ENCODE results near the gene NKIRAS1.

Gene NKIRAS1

GRCh38 chr3:23916886-23917678 is at the start of gene NKIRAS1, which contains the start of gene RPL15:
TSS of gene NKIRAS1 (minus strand) at chr3:23916990. CDS start at chr3:23910904, 6,086 bp downstream.
TSS of gene RPL15 (plus strand) at chr3:23917132. CDS start at chr3:23917860, 728 bp downstream.
- peak; percentile 93 to 94 for DNase-seq (ENCODE audit: extremely low read depth in 1 of 2, low read depth in 1 of 2)

DNA sequence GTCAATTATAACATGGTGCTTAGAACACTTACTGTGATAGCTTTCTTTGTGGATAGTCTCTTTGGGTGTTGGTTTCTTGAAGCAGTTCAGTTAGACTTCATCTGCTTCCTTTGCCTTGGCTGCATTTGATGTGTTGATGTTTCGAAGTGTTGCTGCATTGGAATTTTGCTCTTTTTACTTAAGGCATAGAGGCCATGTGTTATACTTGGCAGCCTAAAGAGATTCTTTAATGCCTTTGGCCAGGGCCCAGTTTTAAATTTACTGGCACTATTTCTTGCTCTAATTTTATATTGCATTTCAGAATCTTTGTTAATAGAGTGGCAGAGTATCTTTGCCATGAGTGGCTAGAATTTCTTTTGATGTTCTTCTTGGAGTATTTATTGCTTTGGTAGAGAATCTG is 49.5 kb upstream of the NKIRAS1 start:
- DNase-seq (ENCODE audit: extremely low read depth in 1 of 2, low read depth in 1 of 2) = no peak

DNA sequence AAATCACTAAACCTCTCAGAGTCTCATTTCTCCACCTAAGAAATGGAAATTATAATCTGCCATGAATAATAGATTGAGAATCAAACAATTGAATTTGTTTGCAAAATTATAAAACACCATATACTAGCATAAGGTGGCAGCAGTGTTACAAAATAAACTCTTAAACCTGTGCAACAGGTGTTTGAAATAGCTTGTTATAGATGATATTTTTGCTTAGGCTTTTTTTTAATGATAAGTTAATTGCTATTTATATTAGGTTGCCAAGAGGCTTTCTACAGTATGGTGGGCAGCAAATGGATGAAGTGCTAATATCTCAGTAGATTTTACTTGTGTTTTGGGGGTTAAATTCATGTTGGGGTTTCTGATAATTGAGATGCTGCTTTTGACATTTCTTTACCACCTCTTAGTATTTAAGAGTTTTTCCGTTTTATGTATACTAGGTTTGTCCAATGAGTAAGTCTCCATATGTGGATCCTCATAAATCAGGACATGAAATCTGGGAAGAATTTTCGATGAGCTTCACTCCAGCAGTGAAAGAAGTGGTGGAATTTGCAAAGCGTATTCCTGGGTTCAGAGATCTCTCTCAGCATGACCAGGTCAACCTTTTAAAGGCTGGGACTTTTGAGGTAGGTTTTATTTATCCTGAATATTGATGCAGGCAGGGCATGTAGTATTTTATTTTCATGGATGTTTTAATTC is 47.9 kb upstream of the NKIRAS1 start:
- no peak for DNase-seq (ENCODE audit: extremely low read depth in 1 of 2, low read depth in 1 of 2)

DNA sequence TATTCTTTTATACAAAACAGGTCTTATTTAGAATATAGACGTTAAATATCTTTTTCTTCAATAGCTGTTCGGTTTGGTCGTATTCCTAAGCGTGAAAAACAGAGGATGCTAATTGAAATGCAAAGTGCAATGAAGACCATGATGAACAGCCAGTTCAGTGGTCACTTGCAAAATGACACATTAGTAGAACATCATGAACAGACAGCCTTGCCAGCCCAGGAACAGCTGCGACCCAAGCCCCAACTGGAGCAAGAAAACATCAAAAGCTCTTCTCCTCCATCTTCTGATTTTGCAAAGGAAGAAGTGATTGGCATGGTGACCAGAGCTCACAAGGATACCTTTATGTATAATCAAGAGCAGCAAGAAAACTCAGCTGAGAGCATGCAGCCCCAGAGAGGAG is 45.1 kb upstream of the NKIRAS1 start:
- DNase-seq (ENCODE audit: extremely low read depth in 1 of 2, low read depth in 1 of 2) = no peak

- DNase-seq (ENCODE audit: extremely low read depth in 1 of 2, low read depth in 1 of 2) = no peak
Observed at GRCh38 chr3:23961066-23961465, 44.3 kb upstream of the NKIRAS1 start.

DNA sequence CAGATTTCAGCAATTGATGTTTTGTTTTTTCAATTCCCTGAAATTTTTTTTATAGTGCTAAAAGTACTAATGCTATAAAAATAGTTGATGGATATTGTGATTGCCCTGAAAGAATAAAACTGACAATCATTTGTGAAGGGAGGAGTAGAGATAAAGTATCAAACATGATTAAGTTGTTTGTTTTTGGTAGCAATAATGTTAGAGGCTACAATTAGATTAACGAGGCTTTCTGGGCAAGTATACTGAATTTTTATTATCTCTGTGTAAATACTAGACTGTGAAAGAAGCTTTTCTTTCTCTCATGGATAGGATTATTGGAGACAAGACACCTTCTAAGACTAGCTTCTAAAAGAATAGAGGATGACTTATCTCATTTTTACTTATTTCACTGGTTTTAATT is 43.9 kb upstream of the NKIRAS1 start:
- DNase-seq (ENCODE audit: extremely low read depth in 1 of 2, low read depth in 1 of 2) = no peak

DNA sequence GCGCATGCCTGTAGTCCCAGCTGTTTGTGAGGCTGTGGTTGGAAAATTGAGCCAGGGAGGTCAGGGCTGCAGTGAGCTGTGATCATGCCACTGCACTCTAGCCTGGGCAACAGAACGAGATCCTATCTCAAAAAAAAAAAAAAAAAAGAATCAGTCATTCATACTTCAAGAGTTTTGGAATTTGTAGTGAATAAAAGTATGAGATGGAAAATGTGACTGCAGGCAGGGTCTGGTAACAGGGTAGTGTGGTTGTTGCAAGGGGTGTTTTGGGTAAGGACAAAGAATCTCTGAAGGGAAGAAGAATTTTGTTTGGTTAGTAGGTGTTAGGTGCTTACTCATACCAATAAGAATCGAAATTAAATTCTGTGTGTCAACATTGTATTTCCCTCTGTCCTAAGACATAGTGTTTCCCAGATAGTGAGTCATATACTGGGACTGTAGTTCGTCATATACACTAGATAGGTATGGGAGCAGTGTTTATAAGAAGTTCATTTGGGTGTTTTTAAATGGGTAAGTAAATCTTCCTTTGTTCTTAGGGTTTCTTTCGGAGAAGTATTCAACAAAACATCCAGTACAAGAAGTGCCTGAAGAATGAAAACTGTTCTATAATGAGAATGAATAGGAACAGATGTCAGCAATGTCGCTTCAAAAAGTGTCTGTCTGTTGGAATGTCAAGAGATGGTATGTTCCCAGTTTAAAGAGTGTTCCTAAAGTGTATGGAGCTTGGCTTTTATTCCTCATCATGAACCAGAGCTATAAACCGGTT is 42.5 kb upstream of the NKIRAS1 start:
- DNase-seq (ENCODE audit: extremely low read depth in 1 of 2, low read depth in 1 of 2) = no peak

DNA sequence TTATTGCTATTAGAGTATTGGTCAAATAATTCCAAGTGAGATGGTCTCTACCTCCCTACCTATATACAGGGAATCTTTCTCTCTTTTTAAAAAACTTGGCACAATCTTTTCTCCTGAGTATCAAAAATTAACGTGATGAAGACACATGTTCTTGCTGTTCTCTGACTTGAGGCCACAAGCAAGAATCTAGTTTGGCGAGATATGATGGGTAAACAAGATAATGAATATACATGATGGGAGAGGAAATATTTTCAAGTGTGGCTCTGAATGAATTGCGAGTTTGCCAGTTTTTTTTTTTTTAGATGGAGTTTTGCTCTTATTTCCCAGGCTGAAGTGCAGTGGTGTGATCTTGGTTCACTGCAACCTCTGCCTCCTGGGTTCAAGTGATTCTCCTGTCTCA is 39.9 kb upstream of the NKIRAS1 start:
- DNase-seq (ENCODE audit: extremely low read depth in 1 of 2, low read depth in 1 of 2) = no peak

- no peak for DNase-seq (ENCODE audit: extremely low read depth in 1 of 2, low read depth in 1 of 2)
Observed at GRCh38 chr3:23954144-23954543, 37.4 kb upstream of the NKIRAS1 start.

GRCh38 chr3:23953523-23953922 is 36.7 kb upstream of the NKIRAS1 start:
- DNase-seq (ENCODE audit: extremely low read depth in 1 of 2, low read depth in 1 of 2) = no peak

GRCh38 chr3:23952646-23953045 is 35.9 kb upstream of the NKIRAS1 start:
- no peak for DNase-seq (ENCODE audit: extremely low read depth in 1 of 2, low read depth in 1 of 2)

DNA sequence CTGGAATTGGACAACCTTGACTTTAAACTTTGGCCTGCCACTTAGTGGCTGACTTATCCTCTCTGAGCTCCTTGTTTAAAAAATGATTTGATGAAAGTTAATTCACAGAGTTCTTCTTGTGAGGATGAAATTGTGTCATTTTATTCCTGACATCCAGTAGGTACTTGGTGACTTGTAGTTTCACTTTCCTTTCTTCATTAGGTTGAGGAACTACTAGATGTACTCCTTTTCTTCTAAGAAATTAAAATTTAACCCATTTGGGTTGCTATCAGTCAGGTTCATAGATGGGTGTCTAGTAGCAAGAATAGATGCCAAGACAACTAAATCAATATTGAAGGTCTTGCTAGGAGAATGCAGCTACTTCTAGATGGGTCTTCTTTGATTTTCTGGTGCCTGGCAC is 33.5 kb upstream of the NKIRAS1 start:
- DNase-seq (ENCODE audit: extremely low read depth in 1 of 2, low read depth in 1 of 2) = no peak

GRCh38 chr3:23949784-23950183 is 33.0 kb upstream of the NKIRAS1 start:
- no peak for DNase-seq (ENCODE audit: extremely low read depth in 1 of 2, low read depth in 1 of 2)

- DNase-seq (ENCODE audit: extremely low read depth in 1 of 2, low read depth in 1 of 2) = no peak
Observed at GRCh38 chr3:23948761-23949160, 32.0 kb upstream of the NKIRAS1 start.

GRCh38 chr3:23945913-23946687 is 29.3 kb upstream of the NKIRAS1 start:
- DNase-seq (ENCODE audit: extremely low read depth in 1 of 2, low read depth in 1 of 2) = peak; percentile 82 to 98

DNA sequence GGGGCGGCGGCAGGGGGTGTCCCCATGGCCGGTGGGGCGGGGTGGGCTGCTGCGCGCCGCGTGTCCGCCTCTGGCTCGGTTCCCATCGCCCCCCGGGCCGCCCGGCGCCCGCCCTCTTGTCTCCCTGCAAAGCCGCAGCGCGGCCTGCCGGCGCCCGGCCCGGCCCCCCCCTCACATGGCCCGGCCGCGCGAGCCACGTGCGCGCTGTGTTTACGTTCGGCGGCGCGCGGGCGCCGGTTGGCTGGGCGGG is 28.8 kb upstream of the NKIRAS1 start:
- no peak for DNase-seq (ENCODE audit: extremely low read depth in 1 of 2, low read depth in 1 of 2)

DNA sequence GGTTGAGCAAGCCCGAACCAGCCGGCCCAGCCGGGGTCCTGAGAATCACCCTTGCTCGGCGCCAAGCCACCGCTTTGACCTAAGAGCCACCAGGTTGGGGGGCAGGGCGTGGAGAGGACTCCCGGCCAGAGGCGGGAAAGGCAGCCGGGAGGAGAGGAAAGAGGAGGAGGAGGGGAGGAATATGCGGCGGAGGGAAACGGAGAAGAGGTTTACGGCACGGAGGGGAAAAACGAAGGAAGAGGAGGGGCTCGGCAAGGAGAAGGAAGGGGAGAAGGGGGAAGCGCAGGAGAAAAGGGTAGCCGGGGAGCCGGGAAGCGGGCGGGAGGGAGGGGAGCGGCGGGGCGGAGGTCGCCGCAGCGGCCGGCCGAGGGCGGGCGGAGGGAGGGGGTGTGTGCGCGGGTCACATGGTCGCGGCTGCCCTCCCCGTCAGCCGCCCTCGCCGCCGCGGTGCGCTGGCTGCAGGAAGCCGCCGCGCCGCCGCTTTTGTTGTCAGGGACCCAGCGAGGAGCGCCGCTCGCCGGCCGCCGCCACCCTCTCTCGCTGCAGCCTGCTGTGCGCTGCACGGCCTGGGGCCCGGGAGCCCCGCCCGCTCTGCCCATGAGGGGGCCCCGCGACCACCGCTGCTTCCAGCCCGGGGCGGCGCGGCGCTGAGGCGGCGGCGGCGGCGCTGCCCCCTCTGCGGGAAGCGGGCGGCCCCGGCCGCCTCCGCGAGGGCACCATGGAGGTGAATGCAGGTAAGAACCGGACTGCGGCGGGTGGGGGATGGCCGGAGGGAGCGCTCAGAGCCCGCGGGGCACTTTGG is 28.3 kb upstream of the NKIRAS1 start, which contains the start of gene NR1D2:
Gene NR1D2, plus strand, starts transcription at position 426 of the 802 bp plus-strand sequence. Its CDS starts 293 bp downstream, at position 719.
- peak; percentile 56 to 74 for DNase-seq (ENCODE audit: extremely low read depth in 1 of 2, low read depth in 1 of 2)

GRCh38 chr3:23944007-23944783 is 27.4 kb upstream of the NKIRAS1 start:
- DNase-seq (ENCODE audit: extremely low read depth in 1 of 2, low read depth in 1 of 2) = no peak

- no peak for DNase-seq (ENCODE audit: extremely low read depth in 1 of 2, low read depth in 1 of 2)
Observed at GRCh38 chr3:23942546-23942945, 25.8 kb upstream of the NKIRAS1 start.
